Smooth muscle cell of the brain vasculature (primary cell): ENCODE measurements around the gene FGF11.

Experiments
- DNase-seq: peaks from one replicate; pipeline ENCODE4 v3.0.0-alpha.2; 2012; ENCODE audit warnings: low read depth, low spot score

Gene FGF11

DNA sequence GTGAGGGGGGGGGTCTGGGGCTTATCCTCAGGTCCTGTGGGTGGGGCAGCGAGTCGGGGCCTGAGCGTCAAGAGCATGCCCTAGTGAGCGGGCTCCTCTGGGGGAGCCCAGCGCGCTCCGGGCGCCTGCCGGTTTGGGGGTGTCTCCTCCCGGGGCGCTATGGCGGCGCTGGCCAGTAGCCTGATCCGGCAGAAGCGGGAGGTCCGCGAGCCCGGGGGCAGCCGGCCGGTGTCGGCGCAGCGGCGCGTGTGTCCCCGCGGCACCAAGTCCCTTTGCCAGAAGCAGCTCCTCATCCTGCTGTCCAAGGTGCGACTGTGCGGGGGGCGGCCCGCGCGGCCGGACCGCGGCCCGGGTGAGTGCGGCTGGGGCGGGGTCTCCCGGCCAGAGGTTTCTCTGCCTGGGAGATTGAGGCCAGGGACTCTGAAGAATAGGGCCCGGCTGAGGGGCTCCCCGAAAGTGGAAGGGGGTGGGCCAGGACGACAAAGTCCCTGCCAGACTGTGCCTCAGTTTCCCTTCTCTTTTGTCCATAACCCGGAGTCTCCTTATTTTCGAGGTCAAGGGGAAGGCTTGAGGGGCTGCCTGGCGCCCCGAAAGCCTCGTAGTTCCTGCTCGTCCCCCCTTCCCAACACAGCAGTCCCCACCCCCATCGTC lies at the start of gene FGF11:
FGF11 (plus strand) TSS at position 51 of the 651 bp plus-strand sequence; CDS start at position 160, 109 bp downstream.
- no peak for DNase-seq

DNA sequence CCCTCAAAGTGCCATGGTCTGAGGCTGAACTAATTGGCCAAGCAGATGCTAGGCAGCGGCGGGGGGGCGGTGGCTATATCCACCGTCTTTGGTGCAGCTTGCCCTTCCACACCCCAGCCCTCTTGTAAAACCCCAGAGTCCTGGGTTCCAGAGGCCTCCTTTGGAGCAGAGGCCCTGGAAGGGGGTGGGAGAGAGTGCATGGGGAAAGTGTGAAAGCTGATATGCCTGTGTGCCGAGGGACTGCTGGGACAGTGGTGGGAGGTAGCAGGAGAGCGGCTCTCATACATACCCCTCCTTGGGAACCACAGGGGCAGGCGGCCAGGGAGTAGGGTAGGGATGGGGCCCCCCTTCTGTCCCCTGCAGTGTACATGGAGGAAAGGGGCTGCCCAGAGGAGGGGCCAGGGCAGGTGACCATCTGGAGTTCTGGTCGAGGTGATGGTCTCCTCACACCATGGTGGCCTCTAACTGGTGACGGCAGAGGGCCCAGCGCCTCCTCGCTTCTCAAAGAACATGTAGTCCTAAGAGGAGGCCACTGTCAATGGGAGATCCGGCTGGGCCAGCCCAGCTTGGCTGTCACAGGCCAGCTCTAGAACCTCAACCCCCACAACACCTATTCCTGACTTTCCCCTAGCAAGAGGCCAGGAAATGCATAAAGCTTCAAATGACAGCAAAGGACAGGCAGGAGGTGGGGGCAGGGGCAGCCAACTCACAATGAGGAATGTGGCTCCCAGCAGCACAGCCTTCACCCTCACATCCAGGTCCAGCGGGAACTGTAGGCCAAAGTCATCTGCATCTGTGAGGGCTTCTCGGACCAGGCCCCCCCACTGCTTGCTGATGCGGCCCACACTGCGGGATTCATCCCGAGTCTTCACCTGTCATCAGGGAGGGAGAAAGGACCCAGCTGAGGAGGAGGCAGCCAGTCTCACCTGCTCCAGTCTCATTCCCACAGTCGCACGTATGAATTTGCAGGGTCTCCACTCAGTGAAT lies 49.1 kb upstream of the FGF11 start:
- no peak for DNase-seq

DNA sequence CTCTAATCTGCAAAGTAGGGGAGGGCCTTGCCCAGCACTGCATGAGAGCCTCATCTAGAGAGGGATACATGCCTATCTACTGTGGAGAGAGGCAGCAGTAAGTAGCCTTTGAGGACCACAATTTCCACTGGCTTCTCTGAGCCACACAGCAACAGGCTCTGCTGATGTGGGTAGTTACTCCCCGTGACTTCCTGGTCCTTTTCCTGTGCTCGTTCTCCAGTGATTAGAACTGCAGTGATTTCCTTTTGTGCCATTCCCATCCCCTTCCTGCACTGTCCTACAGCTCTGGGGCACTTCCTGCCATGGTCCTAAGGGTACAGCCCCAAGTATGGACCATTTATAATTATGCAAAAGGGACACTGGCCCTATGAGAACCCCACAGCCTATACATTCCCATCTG lies 48.0 kb upstream of the FGF11 start:
- DNase-seq, result no peak

DNA sequence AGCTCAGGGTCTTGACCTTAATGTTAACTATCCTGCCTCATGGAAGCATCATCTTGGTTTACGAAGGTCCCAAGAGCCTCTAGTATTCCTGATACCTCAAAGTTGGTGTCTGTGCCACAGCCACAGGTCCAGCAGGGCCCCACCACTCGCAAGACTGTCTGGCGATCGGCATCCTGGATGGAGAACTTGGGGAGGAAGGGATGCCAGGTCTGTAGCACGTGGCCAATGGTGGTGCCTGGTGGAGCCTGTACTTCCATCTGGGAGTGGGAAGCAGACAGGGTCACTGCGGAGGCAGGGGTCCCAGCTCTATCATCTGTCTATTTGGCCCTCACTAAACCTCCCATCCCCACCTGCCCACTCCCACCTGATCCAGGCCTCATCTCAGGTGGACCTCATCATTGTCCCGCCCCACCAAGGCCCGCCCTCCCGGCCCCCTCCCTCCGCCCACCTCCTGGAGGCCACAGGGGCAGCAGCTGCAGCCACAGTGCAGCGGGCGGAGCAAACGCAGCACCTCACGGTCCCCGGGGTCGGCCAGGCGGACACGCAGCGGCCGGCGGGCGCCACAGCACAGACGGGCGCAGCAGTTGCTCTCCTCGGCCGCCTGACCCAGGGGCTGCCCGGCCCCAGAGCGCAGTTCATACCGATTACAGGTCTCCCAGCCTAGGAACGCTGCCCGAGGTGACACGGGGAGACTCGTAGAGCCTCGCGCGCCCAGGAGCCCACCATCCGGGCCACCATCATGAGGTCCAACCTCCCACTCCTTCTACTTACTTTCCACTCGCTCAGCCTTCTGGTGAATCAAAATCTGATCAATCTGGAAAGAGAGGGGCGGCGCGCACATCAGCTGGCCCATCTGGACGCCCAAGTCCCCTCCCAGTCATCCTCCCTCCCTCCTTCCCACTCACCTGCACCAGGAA lies 46.4 kb upstream of the FGF11 start:
- DNase-seq, result no peak

DNA sequence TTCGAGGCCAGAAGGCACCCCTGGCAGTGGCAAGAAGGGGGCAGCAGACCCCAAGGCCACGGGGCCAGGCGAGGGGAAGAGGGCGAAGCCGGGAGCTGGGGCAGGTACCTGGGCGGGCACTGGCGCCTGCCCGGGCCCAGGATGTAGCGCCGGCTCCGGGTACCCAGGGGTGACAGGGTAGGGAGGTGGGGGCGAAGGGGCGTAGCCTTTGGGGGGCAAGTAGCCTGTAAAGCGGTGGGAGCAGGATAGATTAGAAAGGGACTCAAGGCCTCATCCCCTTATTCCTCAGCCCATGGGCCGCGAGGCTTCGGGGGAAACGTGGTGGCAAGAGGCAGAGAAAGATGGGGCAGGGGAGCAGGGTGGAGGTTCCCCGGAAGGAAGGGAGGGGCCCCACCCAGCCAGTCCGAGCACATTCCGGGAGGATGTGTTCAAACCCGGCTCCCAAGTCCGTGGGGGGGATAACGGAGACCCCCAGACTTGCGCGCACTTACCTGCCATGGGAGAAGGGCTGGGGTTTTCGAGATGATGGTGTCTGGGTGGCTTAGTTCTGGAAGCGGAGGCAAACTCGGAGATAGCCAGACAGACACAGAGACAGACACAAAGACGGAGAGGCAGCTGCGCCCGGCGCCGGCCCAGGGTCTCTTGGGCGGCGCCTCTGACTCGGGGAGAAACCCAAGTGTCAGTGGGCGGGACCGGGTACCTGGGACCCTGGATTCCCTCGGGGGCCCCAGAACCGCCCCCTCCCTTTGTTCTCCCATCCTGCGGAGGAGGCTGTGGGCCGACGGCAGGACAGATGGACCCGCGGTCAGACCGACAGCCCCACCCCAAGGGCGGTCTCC lies 45.5 kb upstream of the FGF11 start:
- no peak for DNase-seq

DNA sequence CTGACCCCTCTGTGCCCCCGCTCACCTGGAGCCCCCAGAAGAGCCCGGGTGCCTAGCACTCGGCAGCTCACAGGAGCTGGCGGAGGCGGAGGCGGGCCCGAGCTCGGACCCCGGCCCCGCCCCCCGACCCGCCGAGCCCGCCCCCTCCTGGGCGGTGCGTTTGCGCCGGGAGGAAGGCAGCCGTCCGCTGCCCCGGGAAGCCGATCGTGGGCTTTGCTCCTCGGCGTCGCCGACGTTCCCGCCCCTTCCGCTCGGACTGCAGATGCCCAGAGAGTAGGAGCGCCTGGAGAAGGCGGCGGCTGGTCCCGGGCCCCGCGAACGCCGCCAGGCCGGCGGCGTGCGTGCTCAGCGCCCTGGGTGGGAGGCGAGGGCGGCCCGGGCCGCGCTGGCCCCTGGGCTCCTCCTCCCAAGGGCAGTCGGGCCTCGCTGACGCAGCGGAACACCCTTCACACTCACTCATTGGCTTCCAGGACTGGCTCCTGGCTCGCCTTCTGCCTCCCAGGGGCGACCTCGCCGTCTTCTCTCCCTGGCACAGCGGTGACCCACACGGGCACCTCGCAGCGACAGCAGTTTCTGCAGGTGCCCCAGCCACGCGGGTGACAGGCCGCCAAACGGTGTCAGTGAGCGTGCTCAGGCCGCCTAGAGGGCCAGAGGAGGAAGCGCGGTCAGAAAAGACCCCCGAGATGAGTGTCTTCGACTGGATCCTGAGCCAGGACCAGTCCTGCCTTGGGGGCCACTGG lies 44.7 kb upstream of the FGF11 start, which contains the start of gene PLSCR3:
PLSCR3 (minus strand) TSS at position 74 of the 740 bp plus-strand sequence. CDS start 415 bp downstream, outside the sequence.
- peak; percentile 52 for DNase-seq

DNA sequence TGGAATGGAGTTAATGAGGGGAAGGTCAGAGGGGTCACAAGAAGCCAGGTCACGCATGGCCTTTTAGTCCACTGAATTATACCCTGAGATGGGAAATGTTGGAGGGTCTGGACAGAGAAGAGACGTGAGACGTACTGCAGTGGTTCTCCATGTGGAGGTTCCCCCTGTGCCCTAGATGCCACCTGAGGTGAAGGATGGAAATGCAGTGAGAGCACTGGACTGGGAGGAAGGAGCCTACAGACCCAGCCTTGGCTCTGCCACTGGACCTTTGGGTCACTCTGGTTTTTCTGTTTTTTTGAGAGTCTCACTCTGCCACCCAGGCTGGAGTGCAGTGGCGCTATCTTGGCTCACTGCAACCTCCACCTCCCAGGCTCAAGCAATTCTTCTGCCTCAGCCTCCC lies 43.2 kb upstream of the FGF11 start:
- DNase-seq, result no peak

DNA sequence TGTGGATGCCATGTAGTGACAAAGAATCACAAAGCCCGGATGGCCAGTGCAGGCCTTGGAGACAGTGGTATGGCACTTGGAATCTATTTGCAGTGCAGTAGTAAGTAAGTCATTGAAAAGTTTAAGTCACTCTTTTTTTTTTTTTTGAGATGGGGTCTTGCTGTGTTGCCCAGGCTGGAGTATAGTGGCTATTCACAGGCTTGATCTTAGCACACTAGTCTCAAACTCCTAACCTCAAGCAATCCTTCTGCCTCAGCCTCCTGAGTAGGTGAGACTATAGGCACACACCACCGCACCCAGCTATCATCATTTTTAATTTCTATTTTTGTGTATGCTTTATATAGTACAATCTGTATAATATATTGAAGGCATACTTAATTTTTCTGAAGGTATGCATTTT lies 40.7 kb upstream of the FGF11 start:
- no peak for DNase-seq

DNA sequence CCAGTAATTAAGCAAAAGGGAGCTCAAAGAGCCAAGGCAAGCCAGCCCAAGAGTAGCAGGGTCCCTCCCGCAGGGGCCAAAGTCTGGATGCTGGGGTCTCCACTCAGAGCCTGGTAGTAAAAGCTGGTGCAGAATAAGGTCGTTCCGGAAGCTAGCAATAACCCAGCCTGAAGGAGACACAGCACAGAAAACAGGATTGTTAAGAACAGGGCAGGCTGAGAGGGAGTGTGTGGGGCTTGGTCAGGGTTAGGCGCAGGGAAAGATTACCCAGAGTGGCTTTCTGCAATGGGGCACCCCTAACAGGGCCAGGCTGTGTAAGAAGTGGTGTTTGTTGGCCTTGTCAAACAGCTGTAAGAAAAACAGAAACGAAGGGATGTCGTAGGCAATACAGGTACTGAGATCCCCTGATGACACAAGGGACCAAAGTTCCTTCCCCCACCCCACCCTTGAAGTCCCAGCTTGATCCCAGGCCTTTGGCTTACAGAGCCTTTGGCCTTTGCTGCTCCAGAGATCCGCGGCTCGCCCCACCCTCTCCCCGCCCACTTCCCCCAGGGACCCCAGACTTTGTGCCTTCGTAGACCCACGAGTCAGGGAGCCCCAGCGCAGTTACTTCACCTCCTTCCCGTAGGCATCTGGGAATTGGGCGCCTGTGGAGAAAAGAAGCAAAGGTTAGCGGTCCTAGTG lies 36.1 kb upstream of the FGF11 start:
- DNase-seq, result no peak

DNA sequence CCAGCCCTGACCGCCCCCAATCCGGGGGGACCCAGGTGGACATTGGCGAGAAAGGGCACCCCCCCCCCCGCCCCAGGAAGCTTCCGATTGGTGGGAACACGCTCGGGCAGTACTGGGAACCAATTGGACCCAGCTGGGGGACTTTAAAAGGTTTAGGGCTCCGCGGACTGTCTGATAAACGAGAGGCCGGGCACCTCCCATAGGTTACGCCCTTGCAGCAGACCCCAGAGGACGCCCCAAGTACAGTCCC lies 35.7 kb upstream of the FGF11 start:
- no peak for DNase-seq

DNA sequence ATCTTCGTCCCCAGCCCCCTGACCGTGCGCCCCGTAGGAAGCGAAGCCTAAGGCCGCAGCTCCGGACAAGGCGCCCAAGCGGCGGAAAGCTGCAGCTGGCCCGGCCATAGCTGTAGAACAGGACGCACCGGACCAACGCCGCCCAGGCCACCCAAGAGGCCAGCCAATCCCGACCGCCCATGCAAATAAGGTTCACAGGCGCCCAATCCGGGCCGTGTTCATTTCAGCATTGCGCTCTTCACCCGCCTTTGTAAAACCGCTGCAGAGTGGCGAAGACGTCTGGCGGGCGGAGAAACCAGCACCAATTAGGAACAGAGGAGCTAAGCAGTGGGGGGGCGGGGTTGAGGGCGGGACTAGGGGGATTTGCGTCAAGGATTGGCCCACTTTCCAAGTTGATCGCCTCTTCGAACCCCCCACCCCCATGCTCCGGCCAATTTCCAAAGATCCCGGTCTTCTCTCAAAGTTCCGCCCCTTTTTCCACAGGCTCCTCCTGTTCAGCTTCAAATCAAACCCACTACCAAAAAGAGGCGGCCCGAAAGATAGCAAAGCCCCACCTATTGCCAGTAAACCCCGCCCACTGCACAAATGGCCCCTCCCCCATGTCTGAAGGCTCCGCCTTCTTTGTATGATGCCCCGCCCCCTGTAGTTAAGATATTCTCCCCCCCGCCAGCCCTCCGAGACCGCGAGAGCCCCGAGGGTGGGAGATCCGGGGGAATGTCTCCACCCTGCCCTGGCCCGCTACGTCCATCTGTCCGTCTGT lies 35.2 kb upstream of the FGF11 start, which contains the start of gene TMEM256:
TMEM256 (minus strand) TSS at position 121 of the 760 bp plus-strand sequence; CDS start at position 108, 13 bp downstream.
- DNase-seq, result peak; percentile 99

DNA sequence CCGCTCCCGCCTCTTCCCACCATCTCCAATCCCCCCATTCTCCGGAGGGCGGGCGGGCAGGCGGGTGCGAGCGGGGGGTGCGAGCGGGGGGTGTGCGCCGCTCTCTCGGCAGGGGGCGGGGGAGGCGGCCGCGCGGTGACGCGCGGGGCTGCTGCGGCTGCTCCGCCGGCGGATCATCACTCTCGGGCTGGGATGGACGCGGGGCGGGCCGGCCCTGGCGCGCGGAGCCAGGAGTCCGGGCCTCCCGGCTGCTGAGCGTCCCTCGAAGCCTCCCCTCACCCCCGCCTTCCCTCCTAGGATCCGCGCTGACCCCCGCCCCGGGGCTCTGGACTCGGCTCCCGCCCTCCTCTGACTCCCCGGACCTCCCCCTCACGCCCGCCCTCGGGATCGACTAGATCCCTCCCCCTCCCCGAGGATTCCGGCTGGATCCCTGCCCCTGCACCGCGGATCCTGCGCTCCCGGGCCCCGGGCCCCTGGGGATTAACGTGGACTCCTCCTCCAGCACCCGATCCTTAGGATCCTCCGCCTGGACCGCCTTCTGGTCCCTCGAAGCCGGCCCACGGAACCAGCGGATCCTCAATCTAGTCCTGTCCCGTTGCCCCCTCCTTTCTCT lies 34.5 kb upstream of the FGF11 start:
- DNase-seq, result no peak

DNA sequence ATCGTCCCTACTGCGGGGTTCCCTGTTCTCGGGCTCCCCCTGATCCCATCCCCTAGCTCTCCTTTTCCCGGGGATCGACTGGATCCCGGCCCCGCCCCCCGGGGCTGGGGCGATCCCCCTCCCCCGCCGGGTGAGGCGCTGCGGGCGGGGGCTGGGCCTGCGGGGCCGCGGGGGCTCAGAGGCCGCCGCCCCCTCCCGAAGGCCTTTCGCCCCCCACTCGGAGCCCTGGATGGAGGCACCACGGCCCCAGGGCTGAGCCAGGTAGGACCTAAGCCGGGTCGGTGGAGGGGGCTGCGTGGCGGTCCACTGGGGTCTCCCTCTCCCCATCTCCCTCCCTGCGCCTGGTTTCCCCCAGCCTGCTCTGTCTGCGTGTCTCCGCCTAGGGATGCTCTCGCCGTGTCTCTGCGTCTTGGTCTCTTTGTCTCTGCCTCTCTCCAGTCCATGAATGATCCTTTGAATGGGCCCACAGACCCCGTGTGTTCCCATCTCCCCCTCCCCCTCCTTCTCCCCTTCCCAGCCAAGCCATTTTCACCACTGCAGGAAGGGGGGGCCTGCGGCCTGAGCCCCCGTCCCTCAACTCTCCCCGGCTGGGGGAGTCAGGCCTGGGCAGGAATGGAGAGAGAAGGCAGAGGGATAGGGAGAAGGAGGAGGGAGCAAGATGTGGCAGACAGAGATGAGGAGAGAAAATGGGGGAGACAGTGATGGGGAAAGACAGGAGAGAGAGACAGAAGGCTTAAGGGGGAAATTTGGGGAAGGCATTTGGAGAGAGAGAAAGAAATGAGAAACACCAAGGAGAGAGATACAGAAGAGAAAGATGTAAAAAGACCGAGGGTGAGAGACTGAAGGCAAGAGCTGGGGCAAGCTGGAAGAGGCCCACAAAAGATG lies 33.7 kb upstream of the FGF11 start:
- no peak for DNase-seq

DNA sequence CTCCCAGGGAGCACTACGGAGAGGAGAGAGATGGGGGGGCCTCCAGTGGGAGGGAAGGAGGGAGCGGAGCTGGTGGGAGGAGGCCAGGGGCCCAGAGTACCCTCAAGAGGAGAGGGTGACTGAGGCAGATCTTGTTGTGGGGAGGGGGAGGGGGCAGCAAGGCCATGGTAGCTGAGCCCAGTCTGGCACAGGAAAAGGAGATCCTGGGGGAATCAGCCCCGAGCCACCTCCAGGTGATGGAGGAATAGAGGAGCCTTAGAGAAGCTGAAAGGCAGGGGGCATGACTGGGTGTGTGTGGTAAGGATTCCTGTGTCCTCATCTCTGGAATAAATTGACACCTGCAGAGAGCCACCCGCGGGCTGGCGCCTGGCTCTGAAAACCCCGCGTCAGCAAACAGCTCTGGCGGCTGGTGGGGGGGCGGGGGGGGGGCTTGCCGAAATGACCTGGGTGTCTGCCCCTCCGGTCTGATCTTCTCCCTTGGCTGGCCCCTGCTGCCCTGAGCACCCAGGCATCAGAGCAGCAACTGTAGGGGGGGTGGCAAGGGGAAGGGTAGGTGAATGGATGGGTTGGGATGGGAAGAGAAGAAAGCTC lies 33.0 kb upstream of the FGF11 start:
- no peak for DNase-seq

DNA sequence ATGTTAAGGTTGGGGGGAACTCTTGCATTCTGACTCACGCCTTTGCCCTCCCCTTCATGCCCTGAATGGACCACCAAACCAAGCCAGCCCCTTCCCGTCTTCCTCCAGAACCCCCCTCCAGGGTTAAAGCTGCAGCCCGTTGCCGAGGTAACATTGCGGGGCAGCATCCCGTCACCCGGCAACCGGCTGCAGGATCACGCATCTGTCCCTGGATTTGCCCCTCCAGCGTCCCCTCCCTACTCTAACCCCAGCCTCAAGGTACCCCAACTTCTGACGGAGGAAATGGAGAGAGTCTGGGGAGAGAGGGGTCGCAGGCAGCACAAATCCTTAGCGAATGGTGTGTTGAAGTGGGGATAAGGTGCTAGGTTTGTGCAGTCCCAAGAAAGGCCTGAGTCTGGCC lies 32.2 kb upstream of the FGF11 start:
- DNase-seq, result no peak

DNA sequence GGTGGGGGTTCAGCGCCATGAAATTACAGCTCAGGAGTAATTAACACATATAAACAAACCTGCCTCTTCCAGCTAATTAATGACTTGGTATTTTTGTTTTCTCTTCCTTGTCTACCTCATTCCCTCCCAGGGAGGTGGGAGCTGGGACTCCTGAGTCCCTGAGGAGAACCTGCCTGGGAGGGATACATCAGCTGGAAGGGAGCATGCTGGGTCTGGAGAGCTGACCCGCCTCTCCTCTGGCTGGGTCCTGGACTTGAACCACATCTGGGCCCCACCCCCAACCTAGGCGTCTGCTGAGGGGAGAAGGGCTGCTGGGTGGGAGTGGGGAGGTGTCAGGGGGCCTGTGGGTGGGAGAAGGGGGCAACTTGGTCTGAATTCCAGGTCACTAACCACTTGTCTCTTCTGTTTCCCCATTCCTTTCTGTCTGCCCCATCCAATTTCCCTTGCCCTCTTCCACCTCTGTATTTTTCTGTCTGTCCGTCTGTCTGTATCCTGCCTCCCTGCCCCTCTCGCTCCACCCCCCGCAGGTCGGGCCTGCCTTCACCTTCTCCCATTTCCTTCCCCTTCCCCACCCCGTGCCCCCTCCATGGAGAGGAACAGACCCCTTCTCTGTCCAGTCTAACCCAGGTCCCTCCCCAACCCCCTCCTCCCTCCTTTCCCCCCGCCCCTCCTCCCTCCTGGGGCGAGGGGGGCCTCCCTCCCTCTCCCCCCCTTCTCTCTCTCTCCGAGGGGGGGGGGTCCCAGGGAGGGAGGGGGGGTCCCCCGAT lies 31.6 kb upstream of the FGF11 start, which contains the start of gene NLGN2:
NLGN2 (plus strand) TSS at position 361 of the 767 bp plus-strand sequence. CDS start 411 bp downstream, outside the sequence.
- no peak for DNase-seq
